NCI-H2196 (cell line): Measurements from ENCODE around the gene CYB5D1.
A peak's percentile ranks its signal among the peaks of the same experiment; 100 is the strongest.
"Not testable (repeated sequence)": the region's sequence is repeated elsewhere in the genome, so short reads cannot be mapped to it uniquely, and the experiment has no call there.

Source experiments
- DNase-seq: peaks from one replicate; lab custom pipeline; 2025; ENCODE audit not compliant: unreplicated experiment; lab: John Stamatoyannopoulos, UW

Gene CYB5D1, protein sequence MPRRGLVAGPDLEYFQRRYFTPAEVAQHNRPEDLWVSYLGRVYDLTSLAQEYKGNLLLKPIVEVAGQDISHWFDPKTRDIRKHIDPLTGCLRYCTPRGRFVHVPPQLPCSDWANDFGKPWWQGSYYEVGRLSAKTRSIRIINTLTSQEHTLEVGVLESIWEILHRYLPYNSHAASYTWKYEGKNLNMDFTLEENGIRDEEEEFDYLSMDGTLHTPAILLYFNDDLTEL

DNA sequence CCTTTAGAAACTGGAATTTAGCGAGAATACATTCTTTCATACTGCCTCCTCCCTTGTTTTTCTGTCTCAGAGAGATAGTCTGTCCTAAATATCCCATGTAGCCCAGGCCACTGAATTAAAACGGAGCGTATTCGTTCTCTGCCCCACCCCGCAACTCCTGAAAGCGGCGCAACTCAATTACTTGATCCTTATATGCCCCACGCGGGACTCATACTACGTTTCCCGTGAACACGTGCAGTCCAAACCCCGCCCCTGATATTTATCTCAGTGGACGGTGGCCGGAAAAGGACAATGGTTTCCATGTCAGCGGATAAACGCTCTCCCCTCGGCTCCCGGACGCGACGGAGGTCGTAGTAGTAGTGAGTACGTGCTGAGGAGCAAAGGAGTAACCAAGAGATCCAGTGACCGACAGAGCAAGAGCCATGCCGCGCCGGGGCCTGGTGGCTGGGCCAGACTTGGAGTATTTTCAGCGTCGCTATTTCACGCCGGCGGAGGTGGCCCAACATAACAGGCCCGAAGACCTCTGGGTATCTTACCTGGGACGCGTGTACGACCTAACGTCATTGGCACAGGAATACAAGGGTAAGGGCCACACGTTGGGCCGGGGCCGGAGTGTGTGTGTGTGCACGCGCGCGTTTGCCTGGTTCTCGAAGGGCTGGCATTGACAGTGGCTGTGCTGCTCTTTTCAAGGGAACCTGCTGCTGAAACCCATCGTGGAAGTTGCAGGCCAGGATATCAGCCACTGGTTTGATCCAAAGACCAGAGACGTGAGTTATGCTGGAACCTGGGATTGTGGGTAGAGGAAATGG, at the start of gene CYB5D1:
Gene CYB5D1 (plus strand): TSS at position 291 of the 809 bp plus-strand sequence. CDS start 132 bp downstream, at position 423.
- DNase-seq, result peak; percentile 74

DNA sequence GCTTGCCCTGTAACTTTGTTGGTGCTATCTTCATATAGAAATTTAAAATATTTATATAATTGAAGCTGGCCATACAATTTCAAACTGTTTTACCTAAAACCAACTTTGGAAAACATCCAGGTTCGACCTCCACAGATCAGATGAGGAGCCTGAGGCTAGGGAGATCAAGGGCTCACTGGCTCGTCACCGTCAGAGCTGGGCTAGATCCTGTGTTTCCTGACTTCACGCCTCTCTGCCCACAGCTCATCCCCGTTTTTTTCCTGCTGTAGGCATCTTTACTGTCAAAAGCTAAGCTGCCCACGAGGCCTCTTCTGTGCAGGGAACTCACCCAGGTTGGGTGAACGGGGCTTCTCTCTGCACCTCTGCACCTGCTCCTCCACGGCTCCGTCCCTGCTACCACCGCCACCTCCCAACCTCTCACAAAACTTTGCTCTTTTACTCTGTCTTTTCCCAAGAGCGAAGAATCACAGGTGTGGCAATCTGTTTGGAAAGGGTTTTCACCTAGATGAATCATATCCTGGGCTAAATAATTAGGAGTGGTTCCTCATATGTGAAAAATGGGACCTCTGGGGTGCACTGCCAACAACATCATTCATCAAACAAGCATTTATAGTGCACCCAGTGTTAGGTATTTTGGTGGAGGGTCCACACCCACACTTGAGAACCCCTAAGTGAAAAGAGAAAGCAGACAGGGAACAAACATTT, 48.6 kb upstream of the CYB5D1 start:
- DNase-seq, result no peak

DNA sequence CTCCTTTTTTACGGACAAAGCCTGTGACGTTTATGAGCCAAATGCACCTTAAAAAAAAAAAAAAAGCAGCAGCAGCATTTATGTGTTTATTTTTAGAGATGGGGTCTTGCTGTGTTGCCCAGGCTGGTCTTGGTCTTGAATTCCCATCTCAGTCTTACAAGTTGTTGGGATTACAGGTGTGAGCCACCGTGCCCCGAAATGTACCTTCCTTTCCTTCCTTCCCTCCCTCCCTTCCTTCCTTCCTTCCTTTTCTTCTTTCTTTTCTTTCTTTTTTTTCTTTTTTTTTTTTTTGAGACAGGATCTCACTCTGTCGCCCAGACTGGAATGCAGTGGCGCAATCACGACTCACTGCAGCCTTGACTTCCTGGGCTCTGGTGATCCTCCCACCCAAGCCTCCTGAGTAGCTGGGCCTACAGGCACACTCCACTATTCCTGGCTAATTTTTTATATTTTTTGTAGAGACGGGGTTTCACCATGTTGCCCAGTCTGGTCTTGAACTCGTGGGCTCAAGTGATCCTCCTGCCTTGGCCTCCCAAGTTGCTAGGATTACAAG, 47.9 kb upstream of the CYB5D1 start:
- DNase-seq, result not testable (repeated sequence)

DNA sequence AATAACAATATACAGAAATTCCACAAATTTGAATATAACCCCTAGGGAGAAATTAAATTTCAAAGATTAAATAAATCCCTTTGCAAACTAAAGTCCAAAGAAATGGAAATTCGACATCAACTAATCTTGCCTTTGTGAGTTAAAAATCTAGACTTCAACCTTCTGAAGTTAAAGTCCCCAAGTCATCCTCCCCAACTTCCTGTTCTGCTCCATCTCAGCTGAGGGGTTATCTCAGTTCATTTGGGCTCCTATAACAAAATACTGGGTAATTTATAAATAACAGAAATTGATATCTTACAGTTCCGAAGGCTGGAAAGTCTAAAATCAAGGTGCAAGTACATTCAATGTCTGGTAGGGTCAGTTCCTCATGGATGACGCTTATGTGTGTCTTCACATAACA, 46.6 kb upstream of the CYB5D1 start:
- no peak for DNase-seq

DNA sequence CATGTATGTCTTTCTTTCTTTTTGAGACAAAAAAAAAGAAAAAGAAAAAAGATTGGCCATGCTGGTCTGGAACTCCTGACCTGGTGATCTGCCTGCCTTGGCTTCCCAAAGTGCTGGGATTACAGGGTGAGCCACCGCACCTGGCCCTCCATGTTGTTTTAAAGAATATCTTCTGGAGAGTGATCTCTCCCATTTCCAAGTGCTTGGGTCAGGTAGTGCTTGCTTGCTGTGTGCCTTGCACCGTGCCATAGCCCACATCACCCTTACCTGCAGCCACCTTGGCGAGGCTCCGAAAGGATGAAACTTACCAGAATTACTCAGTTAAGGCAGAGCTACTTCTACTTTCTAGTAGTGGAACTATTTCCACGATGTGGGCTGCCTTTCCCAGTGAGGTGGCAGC, 42.8 kb upstream of the CYB5D1 start:
- no peak for DNase-seq

DNA sequence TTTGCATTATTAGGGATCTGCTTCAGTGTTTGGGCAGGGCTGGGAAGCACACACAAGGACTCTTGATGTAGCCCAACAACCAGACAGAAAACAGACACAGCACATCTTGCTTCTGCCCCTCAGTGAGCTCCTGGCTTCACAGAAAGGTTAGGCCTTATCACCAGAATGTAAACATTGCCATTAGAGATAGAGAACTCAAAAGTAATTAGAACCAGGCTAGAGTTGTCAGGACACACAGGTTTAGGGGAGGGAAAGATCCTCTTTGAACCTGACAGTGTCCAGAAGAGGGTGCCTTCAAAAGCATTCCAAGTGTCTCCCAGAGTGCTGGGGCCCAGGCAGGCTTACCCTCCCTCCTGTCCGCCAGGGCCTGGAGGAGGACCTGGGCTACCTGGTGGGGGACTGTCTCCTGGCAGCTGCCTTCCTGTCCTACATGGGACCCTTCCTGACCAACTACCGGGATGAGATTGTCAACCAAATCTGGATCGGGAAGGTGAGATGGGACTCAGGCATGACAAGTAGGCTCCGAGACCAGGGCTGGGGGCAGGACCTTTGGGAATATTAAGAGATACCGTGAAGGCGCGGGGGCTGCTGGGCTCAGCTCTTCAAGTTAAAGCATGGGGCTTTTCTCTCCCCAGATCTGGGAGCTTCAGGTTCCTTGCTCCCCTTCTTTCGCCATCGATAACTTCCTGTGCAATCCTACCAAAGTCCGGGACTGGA, 40.7 kb upstream of the CYB5D1 start:
- DNase-seq, result no peak

DNA sequence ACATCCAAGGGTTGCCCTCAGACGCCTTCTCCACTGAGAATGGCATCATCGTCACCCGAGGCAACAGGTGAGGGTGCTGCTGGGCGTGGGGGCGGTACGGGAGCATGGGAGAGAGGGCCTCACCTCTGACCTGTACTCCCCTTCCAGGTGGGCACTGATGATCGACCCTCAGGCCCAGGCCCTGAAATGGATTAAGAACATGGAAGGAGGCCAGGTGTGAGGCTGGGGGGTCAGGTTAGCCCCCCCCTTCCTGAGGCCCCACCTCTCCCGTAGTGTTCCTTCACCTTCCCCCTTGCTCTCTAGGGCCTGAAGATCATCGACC, 40.2 kb upstream of the CYB5D1 start:
- no peak for DNase-seq

DNA sequence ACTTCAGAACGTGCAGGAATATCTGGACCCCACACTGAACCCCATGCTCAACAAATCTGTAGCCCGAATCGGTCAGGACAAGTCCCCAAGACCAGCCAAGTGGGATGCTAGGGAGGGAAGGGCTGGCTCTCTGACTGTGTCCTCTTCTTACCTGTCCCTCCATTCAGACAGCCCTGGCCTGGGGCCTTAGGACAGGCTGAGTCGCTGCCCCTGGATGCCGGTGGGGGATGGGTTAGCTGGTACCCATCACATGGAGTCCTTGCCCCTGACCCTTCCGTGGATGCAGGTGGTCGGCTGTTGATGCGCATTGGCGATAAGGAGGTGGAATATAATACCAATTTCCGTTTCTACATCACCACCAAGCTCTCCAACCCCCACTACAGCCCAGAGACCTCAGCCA, 39.8 kb upstream of the CYB5D1 start:
- no peak for DNase-seq

DNA sequence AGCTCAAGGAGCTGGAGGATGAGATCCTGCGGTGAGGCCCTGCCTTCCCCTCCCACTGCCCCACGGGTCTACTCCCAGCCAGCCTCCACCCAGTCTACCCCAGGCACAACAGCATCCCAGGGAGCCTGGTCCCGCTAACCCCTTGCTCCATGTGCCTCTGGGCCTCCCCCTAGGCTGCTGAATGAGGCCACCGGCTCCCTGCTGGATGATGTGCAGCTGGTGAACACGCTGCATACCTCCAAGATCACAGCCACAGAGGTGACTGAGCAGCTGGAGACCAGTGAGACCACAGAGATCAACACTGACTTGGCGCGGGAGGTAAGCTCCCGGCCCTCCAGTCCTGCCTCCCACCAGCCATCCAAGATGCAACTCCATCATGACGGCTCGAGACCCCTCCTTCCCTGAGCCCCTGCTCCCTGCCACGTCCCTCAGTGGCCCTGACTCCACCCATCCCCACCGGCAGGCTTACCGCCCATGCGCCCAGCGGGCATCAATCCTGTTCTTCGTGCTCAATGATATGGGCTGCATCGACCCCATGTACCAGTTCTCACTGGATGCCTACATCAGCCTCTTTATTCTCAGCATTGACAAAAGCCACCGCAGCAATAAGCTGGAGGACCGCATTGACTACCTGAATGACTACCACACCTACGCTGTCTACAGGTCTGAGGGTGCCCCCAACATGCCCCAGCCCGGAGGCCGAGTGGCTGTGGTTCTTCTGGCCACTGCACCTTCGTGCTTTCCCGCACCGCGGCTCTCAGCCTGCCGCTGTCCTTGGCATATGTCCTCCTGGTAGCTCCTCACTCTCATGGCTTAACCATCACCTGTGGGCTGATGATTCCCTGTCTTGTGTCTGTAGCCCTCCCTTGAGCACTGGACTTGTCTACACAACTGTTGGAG, 38.8 kb upstream of the CYB5D1 start:
- DNase-seq, result no peak

DNA sequence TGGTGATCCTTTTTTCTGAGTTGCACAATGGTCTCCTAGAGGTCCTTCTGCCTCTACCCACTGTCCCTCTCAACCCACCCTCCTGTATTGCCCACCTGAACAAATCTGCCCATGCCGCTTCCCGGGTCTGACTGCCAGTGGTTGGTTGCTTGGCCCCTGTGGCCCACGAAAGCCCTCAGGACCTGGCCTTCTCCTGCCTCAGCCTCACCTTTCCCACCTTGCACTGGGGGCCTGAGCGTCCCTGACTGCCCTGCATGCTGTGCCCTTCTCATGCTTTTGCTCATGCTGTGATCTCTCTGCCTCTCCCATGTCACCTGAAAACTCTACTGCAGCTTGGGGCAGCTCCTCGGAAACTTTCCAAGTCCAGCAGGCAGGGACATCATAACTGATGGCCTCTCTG, 37.6 kb upstream of the CYB5D1 start:
- DNase-seq, result no peak

DNA sequence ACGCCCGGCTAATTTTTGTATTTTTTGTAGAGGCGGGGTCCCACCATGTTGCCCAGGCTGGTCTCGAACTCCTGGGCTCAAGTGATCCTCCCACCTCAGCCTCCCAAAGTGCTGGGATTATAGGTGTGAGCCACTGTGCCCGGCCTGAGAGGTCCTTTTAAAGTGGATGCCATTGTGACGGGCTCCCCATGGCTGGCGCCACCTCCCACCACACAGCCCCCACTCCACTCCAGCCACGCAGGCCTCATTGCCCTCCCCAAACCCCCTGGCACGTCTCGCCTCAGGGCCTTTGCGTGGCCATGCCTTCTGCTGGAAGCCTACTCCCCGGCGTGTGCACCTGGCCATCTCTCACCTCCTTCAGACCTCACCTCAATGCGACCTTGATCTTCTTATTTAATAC, 35.7 kb upstream of the CYB5D1 start:
- no peak for DNase-seq

DNA sequence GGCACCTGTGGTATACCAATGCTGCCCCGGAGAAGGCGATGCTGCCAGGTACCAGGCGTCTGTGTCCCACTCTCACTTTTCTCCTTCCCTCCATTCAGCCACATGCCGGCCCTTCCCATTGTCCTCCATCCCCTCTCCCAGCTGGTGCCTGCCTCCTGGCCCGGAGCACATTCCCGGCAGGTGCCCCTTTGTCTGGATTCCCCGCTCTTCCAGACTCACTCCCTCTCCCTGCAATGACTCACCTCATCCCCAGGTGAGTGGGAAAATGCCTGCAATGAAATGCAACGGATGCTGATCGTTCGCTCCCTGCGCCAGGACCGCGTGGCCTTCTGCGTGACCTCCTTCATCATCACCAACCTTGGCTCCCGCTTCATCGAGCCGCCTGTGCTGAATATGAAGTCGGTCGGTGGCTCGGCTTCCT, 34.2 kb upstream of the CYB5D1 start:
- DNase-seq, result no peak

DNA sequence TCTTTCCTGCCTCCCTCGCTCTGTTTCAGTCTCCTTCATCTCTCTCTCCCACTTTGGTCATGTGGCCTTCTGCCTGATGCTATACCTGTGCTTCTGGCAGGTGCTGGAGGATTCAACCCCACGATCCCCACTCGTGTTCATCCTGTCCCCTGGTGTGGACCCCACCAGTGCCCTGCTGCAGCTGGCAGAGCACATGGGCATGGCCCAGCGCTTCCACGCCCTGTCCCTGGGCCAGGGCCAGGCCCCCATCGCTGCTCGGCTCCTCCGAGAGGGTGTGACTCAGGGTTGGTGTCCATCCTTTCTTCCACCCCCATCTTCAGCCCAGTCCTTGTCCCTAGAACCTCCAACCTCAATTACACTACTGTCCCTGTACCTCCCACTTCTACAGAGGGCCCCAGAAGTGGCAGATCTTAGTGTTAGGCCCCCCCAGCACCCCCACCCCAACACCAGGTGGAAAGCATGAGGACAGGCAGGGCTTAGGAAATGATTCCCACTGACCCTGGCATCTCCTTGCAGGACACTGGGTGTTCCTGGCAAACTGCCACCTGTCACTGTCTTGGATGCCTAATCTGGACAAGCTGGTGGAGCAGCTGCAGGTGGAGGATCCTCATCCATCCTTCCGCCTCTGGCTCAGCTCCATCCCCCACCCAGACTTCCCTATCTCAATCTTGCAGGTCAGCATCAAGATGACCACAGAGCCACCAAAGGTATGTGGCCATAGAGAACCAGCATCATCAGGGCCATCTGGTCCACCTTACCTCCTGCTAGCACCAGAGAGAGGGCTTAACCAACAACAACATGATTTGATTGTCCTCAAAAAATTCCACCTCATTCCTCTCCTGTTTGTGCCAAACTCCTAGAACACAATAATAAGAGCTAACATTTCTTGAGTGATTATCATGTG, 33.5 kb upstream of the CYB5D1 start:
- no peak for DNase-seq

DNA sequence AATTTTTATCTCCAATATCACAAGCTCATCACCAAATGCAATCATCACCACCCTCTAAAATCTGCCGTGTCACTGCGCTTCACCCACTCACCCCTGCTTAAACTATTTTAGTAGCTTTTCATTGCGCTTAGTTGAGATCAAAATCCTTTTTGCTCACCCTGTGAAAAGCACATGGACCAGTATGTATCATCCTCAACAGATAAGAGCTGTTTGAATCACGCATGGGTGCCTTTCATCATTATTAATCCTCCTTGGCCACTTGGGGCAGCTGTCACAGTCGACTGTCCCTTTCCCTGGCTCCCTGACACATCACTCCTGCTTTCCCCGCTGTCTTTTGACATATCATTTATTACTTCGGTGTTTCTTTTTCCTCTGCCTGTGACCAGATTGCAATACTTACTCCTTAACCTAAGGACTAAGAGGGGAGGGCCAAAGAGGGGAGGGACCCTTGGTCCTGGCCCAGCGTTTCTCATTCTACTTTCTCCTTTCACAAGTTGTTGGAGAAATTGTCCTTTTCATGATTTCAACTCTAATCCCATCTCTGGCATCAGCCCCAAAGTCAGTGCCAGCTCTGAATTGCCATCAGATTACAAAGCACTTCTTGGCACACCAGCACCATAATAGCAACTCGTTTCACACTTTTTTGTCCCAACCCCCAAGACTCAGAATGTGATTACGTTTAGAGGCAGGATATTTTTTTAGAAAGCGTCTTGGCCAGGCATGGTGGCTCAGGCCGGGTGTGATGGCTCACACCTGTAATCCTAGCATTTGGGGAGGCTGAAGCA, 32.4 kb upstream of the CYB5D1 start:
- DNase-seq, result no peak

DNA sequence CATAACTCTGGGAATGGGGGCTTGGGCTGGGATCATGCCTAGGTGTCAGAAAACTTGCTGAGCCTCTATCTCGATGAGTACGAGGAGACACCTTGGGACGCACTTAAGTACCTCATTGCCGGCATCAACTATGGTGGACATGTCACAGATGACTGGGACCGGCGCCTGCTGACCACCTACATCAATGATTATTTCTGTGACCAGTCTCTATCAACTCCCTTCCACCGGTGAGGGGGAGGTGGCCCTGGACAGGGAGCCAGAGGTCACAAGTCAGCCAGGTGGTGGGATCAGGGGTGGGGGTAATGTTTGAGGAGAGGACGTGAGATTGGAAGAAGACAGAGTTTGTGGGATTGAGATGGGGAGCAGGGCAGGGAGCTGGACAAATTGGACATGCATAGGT, 27.2 kb upstream of the CYB5D1 start:
- DNase-seq, result no peak

DNA sequence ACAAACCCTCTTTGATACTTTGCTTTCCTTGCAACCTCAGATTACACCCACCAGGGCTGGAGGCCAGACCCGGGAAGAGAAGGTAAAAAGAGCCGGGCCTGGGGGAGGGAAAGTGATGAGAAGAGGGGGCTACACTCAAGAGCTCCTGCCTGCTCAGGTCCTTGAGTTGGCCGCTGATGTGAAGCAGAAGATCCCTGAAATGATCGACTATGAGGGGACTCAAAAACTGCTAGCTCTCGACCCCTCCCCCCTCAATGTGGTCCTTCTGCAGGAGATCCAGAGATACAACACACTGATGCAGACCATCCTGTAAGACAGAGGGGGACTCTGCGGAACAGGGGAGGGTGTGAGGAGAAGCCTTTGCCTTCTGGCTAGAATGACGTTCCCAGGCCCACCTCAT, 26.6 kb upstream of the CYB5D1 start:
- DNase-seq, result no peak

DNA sequence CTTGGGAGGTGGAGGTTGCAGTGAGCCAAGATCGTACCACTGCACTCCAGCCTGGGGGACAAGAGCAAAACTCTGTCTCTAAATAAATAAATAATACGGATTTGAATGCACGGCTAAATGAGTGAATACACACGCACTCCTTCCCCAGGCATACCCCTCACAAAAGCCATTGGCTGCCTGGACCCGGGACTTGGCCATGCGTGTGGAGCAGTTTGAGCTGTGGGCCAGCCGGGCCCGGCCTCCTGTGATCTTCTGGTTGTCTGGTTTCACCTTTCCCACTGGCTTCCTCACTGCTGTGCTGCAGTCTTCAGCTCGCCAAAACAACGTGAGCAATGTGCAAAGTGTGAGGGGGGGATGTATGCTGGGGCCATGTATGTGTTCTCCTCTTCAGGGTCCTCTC, 25.4 kb upstream of the CYB5D1 start:
- DNase-seq, result no peak

DNA sequence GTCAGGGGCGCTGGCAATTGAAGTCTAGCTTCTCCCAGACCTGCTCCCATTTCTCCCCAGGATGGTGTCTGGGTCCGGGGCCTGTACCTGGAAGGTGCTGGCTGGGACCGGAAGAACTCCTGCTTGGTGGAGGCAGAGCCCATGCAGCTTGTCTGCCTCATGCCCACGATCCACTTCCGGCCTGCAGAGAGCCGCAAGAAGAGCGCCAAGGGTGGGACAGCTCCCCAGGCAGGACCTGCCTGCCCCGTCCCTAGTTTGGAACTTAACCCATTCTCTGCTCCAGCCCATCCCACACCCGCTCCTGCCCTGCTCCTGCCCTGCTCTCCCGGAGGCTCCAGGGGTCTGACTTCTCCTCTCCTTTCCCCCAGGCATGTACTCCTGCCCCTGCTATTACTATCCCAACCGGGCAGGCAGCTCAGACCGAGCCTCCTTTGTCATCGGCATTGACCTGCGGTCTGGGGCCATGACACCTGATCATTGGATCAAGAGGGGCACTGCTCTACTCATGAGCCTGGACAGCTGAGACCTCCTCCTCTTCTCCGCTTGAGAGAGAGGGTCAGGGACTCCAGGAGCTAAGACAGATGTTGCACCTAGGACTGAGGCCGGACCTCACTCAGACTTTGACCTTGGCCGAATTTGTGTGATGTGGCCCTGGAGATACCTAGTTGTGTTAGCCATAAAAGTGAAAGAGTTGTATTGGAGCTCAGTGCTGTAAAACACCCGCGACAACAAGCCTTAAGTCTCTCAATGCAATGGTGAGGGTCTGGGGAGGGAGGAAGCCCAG, 24.6 kb upstream of the CYB5D1 start:
- DNase-seq, result no peak
